ENCODE results near the gene RNPC3.

The RNPC3 gene

DNA sequence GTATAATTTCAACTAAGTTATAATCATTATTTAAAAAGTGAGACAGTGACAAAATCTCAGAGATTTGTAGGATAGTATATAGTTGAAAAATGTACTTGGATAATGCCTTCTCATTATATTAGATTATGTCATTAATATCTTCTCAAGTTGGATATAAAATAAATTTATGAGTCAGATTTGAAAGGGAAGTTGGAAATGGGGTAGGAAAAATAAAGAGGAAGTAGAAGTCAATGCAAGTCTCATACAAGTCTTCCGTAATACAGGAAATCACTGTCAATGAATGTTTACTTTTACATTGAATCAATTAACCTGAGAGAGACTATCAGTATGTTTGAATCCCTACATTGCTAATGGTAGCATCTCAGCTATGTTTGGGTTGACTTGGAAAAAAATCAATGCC is 16.2 kb upstream of the RNPC3 start:
- DNase-seq (ENCODE audit: low read depth), result no peak
- TF ChIP-seq, protein P1, sequence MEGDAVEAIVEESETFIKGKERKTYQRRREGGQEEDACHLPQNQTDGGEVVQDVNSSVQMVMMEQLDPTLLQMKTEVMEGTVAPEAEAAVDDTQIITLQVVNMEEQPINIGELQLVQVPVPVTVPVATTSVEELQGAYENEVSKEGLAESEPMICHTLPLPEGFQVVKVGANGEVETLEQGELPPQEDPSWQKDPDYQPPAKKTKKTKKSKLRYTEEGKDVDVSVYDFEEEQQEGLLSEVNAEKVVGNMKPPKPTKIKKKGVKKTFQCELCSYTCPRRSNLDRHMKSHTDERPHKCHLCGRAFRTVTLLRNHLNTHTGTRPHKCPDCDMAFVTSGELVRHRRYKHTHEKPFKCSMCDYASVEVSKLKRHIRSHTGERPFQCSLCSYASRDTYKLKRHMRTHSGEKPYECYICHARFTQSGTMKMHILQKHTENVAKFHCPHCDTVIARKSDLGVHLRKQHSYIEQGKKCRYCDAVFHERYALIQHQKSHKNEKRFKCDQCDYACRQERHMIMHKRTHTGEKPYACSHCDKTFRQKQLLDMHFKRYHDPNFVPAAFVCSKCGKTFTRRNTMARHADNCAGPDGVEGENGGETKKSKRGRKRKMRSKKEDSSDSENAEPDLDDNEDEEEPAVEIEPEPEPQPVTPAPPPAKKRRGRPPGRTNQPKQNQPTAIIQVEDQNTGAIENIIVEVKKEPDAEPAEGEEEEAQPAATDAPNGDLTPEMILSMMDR (IDR thresholded peaks at IDR 0.05; ENCODE audit: insufficient read depth, low read depth, low read length, missing control alignments), result no peak
- H3K4me3 ChIP-seq (ENCODE audit: low read length), result no peak overlapping the region

DNA sequence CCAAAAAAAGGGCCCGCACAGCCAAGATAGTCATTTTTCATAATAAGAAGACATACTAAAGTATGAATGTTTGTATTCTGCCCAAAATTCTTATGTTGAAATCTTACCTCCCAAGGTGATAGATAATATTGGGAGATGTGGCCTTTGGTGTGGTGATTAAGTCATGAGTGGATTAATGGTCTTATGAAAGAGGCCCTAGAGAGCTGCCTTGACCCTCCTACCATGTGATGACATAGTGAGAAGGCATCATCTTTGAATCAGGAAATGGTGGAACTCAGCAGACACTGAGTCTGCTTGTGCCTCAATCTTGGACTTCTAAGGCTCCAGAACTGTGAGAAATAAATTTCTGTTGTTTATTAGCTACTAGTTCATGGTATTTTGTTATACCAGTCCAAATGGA is 11.8 kb upstream of the RNPC3 start:
- no peak overlapping the region for H3K4me3 ChIP-seq (ENCODE audit: low read length)
- TF ChIP-seq, protein P1 (IDR thresholded peaks at IDR 0.05; ENCODE audit: insufficient read depth, low read depth, low read length, missing control alignments), result no peak
- peak; percentile 20 for DNase-seq (ENCODE audit: low read depth)

DNA sequence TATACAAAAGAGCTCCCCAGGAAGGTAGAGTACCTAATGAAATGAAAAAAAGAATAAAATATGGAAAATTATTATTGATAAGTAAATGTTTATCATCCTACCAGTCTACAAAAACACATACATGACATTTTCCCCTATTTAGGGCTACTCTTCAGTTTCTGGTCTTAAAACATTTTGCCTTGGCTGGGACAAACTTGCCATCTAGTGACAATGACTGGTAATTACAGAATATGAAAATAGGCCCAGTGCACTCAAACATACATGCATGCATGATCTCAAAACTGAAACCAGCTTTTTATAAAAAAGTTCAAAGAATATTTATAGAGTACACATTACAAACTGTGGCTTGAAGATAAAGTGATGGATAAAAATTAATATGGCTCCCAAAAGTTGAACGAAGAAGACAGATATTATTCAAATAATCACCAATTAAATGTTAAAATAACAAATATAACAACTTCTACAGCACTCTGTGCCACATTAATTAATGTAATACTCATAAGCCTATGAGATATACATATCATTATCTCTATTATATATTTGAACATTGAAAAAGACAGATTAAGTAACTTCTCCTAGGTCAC is 10.5 kb upstream of the RNPC3 start:
- peak; percentile 61 for DNase-seq (ENCODE audit: low read depth)
- TF ChIP-seq, protein P1 (IDR thresholded peaks at IDR 0.05; ENCODE audit: insufficient read depth, low read depth, low read length, missing control alignments), result peak; percentile 79
- no peak overlapping the region for H3K4me3 ChIP-seq (ENCODE audit: low read length)

DNA sequence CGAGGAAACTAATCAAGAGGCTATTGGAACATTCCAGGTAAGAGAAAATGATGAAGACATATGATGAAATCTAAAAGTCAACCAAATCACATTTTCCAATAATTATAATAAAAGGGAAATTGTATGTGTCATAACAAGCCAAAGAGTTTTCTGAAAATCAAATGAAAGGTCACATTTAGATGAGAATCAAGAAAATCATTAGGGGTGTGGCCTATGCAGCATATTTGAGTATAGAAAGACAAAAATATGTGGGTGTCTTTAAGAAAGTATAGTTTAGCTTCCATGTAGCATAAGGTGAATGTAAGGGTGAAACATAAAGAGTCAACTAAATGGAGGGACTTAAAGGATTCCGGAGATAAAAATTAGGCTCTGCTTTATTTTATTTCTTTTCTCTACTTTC is 9.2 kb upstream of the RNPC3 start:
- TF ChIP-seq, protein P1 (IDR thresholded peaks at IDR 0.05; ENCODE audit: insufficient read depth, low read depth, low read length, missing control alignments), result no peak

DNA sequence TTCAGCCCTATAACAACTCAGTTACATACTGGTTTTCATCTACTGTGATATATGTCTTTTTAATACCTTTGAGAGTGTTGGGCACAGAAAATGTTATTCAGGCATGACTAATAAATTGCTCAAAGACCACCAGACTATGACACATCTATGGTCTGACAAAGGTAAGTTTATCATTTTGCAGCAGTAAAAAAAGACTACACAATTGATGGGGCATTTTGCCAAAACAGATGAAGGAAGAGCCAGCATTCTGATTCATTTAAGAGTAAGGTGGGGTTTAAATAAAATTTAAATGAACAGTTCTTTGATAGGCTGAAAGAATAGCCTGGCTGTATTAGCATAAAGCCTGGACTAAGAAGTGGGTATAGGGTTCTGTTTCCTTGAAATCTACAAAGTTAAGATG is 8.8 kb upstream of the RNPC3 start:
- H3K4me3 ChIP-seq (ENCODE audit: low read length), result no peak overlapping the region
- TF ChIP-seq, protein P1 (IDR thresholded peaks at IDR 0.05; ENCODE audit: insufficient read depth, low read depth, low read length, missing control alignments), result no peak
- DNase-seq (ENCODE audit: low read depth), result peak; percentile 63

More for the DNA sequence above, 9.2 kb upstream of the RNPC3 start:
- no peak for DNase-seq (ENCODE audit: low read depth)
- no peak overlapping the region for H3K4me3 ChIP-seq (ENCODE audit: low read length)

DNA sequence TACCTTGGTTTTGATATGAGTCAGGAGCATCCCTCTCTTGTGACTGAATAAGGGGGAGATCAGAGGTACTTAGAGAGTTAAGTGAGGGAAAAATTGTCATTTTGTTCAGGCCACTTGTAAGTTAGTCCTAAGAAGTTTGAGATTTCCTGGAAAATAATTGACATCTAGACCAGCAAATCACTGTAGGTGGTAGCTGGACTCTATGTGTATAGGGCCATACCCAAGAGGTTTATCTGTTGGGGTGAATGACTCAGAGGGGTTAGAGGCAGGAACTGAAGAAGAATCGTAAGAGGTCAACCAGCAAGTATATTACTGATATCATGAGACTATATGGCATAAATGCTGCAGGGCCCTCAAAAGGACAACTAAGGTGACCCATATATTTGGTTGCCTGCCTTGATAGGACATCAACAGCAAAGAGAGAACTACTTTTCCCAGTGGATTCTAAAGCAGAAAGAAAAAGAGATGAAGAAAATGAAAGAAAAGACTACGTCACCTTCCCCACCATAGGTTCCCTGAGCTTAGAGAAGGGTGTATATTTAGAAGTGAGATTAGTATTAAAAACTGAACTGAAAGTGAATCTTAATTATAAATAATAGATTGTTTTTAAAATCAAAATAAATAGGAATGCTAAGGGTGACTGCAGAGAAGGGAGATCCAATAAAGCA is 8.0 kb upstream of the RNPC3 start:
- DNase-seq (ENCODE audit: low read depth), result peak; percentile 19

More for the DNA sequence above, 8.0 kb upstream of the RNPC3 start:
- TF ChIP-seq, protein P1 (IDR thresholded peaks at IDR 0.05; ENCODE audit: insufficient read depth, low read depth, low read length, missing control alignments), result no peak
- no peak overlapping the region for H3K4me3 ChIP-seq (ENCODE audit: low read length)
